Thyroid gland (tissue), 4 donors: ENCODE measurements around the gene DHH.

Source experiments
- CTCF ChIP-seq, 6 experiments: fragments of 200-600 bp in 3 of 6; fragments of 450-650 bp in 3 of 6; sonication (generic) in 3 of 6; IDR thresholded peaks; one replicate each; pipeline ENCODE4 v1.5.1; 2016 to 2019; ENCODE audit warnings: antibody characterized with exemption in 6 of 6, mild to moderate bottlenecking in 2 of 6, inconsistent platforms in 1 of 6, moderate library complexity in 1 of 6
- POLR2A ChIP-seq, 2 donors: fragments of 450-650 bp; IDR thresholded peaks; one replicate each; pipeline ENCODE4 v1.6.1; 2017; ENCODE audit warnings: antibody characterized with exemption in 2 of 2, mild to moderate bottlenecking in 2 of 2, moderate library complexity in 1 of 2

- TF ChIP-seq POLR2A (IDR thresholded peaks at IDR 0.05) (no peak), CTCF (IDR thresholded peaks at IDR 0.05) (no peak)
Observed at GRCh38 chr12:49037111-49037946, 57.3 kb downstream of the DHH start.
